Mononuclear cell (primary cell): ENCODE measurements around the gene ZNF503. TPM values are rescaled to one million over a fixed set of nuclear protein-coding genes. Genes with fewer than 3 reads are reported as not detected.

Experiments used
- H3K27me3 ChIP-seq: 2 replicates; pipeline ENCODE4 v1.6.0; 2011; ENCODE audit warnings: low read length, control low read depth; ENCODE audit not compliant: insufficient read depth
- H3K4me1 ChIP-seq: 2 replicates; pipeline ENCODE4 v1.5.1; 2011; ENCODE audit warnings: mild to moderate bottlenecking, low read length, control low read depth; ENCODE audit not compliant: insufficient read depth
- H3K4me3 ChIP-seq: 2 replicates; pipeline ENCODE4 v1.5.1; 2011; ENCODE audit warnings: mild to moderate bottlenecking, low read length, moderate library complexity
- H3K9me3 ChIP-seq: 2 replicates; pipeline ENCODE4 v1.5.1; 2011; ENCODE audit warnings: low read depth, mild to moderate bottlenecking, control low read depth, low read length
- total RNA-seq: library from RNA; depleted of rRNA; stranded (reverse); fragments of >200 nt; gene quantifications from one replicate; pipeline ENCODE4 v1.2.3, GENCODE V29; 2012

Gene ZNF503
- total RNA-seq, 1 donor: 4.7 TPM

GRCh38 chr10:75422913-75423312, 21.3 kb upstream of the ZNF503 start:
- no peak overlapping the region for H3K4me3 ChIP-seq
- peaks cover 10% of the 10 kb centered on the region for H3K4me1 ChIP-seq
- H3K9me3 ChIP-seq: no peaks in the 10 kb centered on the region
- no peaks in the 10 kb centered on the region for H3K27me3 ChIP-seq

- H3K4me1 ChIP-seq: no peaks in the 10 kb centered on the region
- no peaks in the 10 kb centered on the region for H3K9me3 ChIP-seq
- no peaks in the 10 kb centered on the region for H3K27me3 ChIP-seq
- H3K4me3 ChIP-seq: no peak overlapping the region
Measured at GRCh38 chr10:75418712-75419111, 17.1 kb upstream of the ZNF503 start.

GRCh38 chr10:75418293-75418692, 16.7 kb upstream of the ZNF503 start:
- no peaks in the 10 kb centered on the region for H3K27me3 ChIP-seq
- H3K9me3 ChIP-seq: no peaks in the 10 kb centered on the region
- H3K4me1 ChIP-seq: no peaks in the 10 kb centered on the region
- H3K4me3 ChIP-seq: no peak overlapping the region

- Histone ChIP-seq H3K9me3 (no peaks in the 10 kb centered on the region), H3K27me3 (peaks cover 1% of the 10 kb centered on the region), H3K4me1 (no peaks in the 10 kb centered on the region), H3K4me3 (no peak overlapping the region)
Measured at GRCh38 chr10:75417522-75417927, 16.0 kb upstream of the ZNF503 start.

- H3K27me3 ChIP-seq: peaks cover 19% of the 10 kb centered on the region
- no peaks in the 10 kb centered on the region for H3K9me3 ChIP-seq
- H3K4me3 ChIP-seq: no peak overlapping the region
- no peaks in the 10 kb centered on the region for H3K4me1 ChIP-seq
Measured at GRCh38 chr10:75414527-75414926, 13.0 kb upstream of the ZNF503 start.

GRCh38 chr10:75410132-75411005, 8.8 kb upstream of the ZNF503 start:
- no peaks in the 10 kb centered on the region for H3K9me3 ChIP-seq
- peaks cover 52% of the 10 kb centered on the region for H3K27me3 ChIP-seq
- no peak overlapping the region for H3K4me3 ChIP-seq
- H3K4me1 ChIP-seq: peaks cover 25% of the 10 kb centered on the region

GRCh38 chr10:75408911-75409885, 7.6 kb upstream of the ZNF503 start:
- Histone ChIP-seq H3K9me3 (no peaks in the 10 kb centered on the region), H3K4me3 (peak overlapping the region; percentile 55), H3K4me1 (peaks cover 37% of the 10 kb centered on the region), H3K27me3 (peaks cover 63% of the 10 kb centered on the region)

- Histone ChIP-seq H3K4me3 (peak overlapping the region; percentile 55), H3K4me1 (peaks cover 44% of the 10 kb centered on the region), H3K27me3 (peaks cover 70% of the 10 kb centered on the region), H3K9me3 (no peaks in the 10 kb centered on the region)
Measured at GRCh38 chr10:75408509-75408875, 6.9 kb upstream of the ZNF503 start.

- H3K4me1 ChIP-seq: peaks cover 50% of the 10 kb centered on the region
- peaks cover 76% of the 10 kb centered on the region for H3K27me3 ChIP-seq
- H3K4me3 ChIP-seq: peak overlapping the region; percentile 55
- H3K9me3 ChIP-seq: no peaks in the 10 kb centered on the region
Measured at GRCh38 chr10:75407713-75408508, 6.3 kb upstream of the ZNF503 start.

GRCh38 chr10:75407224-75407712, 5.7 kb upstream of the ZNF503 start:
- H3K27me3 ChIP-seq: peaks cover 77% of the 10 kb centered on the region
- no peaks in the 10 kb centered on the region for H3K9me3 ChIP-seq
- H3K4me3 ChIP-seq: peak overlapping the region; percentile 1

GRCh38 chr10:75406462-75407223, 5.1 kb upstream of the ZNF503 start:
- no peak overlapping the region for H3K4me3 ChIP-seq
- no peaks in the 10 kb centered on the region for H3K9me3 ChIP-seq
- peaks cover 61% of the 10 kb centered on the region for H3K4me1 ChIP-seq
- H3K27me3 ChIP-seq: peaks cover 77% of the 10 kb centered on the region

More at GRCh38 chr10:75407224-75407712, 5.7 kb upstream of the ZNF503 start:
- peaks cover 56% of the 10 kb centered on the region for H3K4me1 ChIP-seq

GRCh38 chr10:75405598-75406461, 4.3 kb upstream of the ZNF503 start:
- no peaks in the 10 kb centered on the region for H3K9me3 ChIP-seq
- peaks cover 64% of the 10 kb centered on the region for H3K4me1 ChIP-seq
- H3K27me3 ChIP-seq: peaks cover 72% of the 10 kb centered on the region
- no peak overlapping the region for H3K4me3 ChIP-seq
